PFSK-1 (cell line): ENCODE data around the gene GFRA4.

Experiments used
- FOXP2 ChIP-seq: optimal IDR thresholded peaks from 2 replicates; pipeline ENCODE3; 2011; ENCODE audit warnings: borderline replicate concordance, control low read depth, inconsistent platforms; ENCODE audit not compliant: insufficient read depth; ENCODE audit errors: extremely low read length, extremely low read depth
- POLR2AphosphoS5 ChIP-seq: IDR thresholded peaks from 2 replicates; pipeline ENCODE4 v1.6.1; 2012; ENCODE audit warnings: low read depth, mild to moderate bottlenecking, control low read depth, low read length, moderate library complexity
- REST ChIP-seq, 2 experiments: IDR thresholded peaks; 2 replicates each; pipeline versions ENCODE4 v1.6.1 to v1.8.0; 2011 to 2012; ENCODE audit warnings: low read depth in 2 of 2, low read length in 2 of 2, control low read depth in 1 of 2, inconsistent platforms in 1 of 2, mild to moderate bottlenecking in 1 of 2, moderate library complexity in 1 of 2; ENCODE audit not compliant: insufficient read depth in 1 of 2
- SIN3A ChIP-seq: IDR thresholded peaks from 2 replicates; pipeline ENCODE4 v1.6.1; 2012; ENCODE audit warnings: mild to moderate bottlenecking, low read length, moderate library complexity, borderline replicate concordance; ENCODE audit not compliant: insufficient read depth
- TAF1 ChIP-seq: IDR thresholded peaks from 2 replicates; pipeline ENCODE4 v1.6.1; 2012; ENCODE audit warnings: low read length, control low read depth, borderline replicate concordance; ENCODE audit not compliant: insufficient read depth

GFRA4 gene

GRCh38 chr20:3710011-3710466 lies 46.8 kb upstream of the GFRA4 start:
- no peak for TF ChIP-seq REST (IDR thresholded peaks at IDR 0.05; ENCODE audit: insufficient read depth in 1 of 2, low read depth in 2 of 2, low read length in 2 of 2)

GRCh38 chr20:3707508-3707899 lies 44.3 kb upstream of the GFRA4 start:
- TF ChIP-seq SIN3A, result no peak
- no peak for TF ChIP-seq REST (IDR thresholded peaks at IDR 0.05; ENCODE audit: insufficient read depth in 1 of 2, low read depth in 2 of 2, low read length in 2 of 2)
- no peak for TF ChIP-seq TAF1
- TF ChIP-seq FOXP2, result no peak
- no peak for TF ChIP-seq POLR2AphosphoS5

- no peak for TF ChIP-seq POLR2AphosphoS5
- no peak for TF ChIP-seq REST (IDR thresholded peaks at IDR 0.05; ENCODE audit: insufficient read depth in 1 of 2, low read depth in 2 of 2, low read length in 2 of 2)
- TF ChIP-seq FOXP2, result no peak
- no peak for TF ChIP-seq SIN3A
- no peak for TF ChIP-seq TAF1
These were observed 43.7 kb upstream of the GFRA4 start for GRCh38 chr20:3706774-3707507.

GRCh38 chr20:3705970-3706739 lies 43.0 kb upstream of the GFRA4 start:
- TF ChIP-seq SIN3A (no peak), REST (IDR thresholded peaks at IDR 0.05; ENCODE audit: insufficient read depth in 1 of 2, low read depth in 2 of 2, low read length in 2 of 2) (no peak), TAF1 (no peak), POLR2AphosphoS5 (no peak)
